Sigmoid colon (tissue), 3 donors: Measurements from ENCODE around the gene HOXA11.

ENCODE experiments used
- POLR2A ChIP-seq, 2 donors: fragments of 450-650 bp; IDR thresholded peaks; one replicate each; pipeline ENCODE4 v1.6.1; 2016; ENCODE audit warnings: antibody characterized with exemption in 2 of 2, mild to moderate bottlenecking in 2 of 2, moderate library complexity in 2 of 2
- TF ChIP-seq, protein P1 (sequence below), 4 experiments: fragments of 450-650 bp in 3 of 4; fragments of 200-600 bp in 1 of 4; IDR thresholded peaks; one replicate each; pipeline ENCODE4 v1.5.1; 2016 to 2019; ENCODE audit warnings: antibody characterized with exemption in 4 of 4, mild to moderate bottlenecking in 3 of 4, moderate library complexity in 2 of 4

DNA sequence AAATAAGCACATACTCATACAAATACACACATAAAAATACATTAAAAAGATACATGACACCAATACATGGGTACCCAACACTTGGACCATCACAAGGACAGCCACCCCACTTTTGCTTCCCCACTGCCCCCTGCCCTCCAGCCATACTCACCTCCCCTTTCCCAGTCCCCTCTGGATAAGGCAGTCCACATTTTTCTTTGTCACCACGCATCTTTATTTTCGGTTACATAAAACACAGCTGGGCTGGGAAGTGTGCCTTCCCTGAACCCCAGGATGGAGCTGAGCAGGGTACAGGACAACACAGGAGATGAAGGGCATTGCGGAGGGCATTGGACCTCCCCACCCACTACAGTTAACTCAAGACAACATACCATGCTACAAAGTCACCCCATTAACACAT is 31.5 kb downstream of the HOXA11 start:
- TF ChIP-seq, protein P1, sequence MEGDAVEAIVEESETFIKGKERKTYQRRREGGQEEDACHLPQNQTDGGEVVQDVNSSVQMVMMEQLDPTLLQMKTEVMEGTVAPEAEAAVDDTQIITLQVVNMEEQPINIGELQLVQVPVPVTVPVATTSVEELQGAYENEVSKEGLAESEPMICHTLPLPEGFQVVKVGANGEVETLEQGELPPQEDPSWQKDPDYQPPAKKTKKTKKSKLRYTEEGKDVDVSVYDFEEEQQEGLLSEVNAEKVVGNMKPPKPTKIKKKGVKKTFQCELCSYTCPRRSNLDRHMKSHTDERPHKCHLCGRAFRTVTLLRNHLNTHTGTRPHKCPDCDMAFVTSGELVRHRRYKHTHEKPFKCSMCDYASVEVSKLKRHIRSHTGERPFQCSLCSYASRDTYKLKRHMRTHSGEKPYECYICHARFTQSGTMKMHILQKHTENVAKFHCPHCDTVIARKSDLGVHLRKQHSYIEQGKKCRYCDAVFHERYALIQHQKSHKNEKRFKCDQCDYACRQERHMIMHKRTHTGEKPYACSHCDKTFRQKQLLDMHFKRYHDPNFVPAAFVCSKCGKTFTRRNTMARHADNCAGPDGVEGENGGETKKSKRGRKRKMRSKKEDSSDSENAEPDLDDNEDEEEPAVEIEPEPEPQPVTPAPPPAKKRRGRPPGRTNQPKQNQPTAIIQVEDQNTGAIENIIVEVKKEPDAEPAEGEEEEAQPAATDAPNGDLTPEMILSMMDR (IDR thresholded peaks at IDR 0.05), result no peak
- no peak for TF ChIP-seq POLR2A (IDR thresholded peaks at IDR 0.05)
